Measurements from ENCODE around the gene COLEC12.

GRCh38 chr18:273525-273924 lies 227.0 kb downstream of the COLEC12 start:
- no peak for TF ChIP-seq CTCF (IDR thresholded peaks at IDR 0.05)
- no peak for TF ChIP-seq POLR2A (IDR thresholded peaks at IDR 0.05)
